ENCODE data around the gene HPS3.
"Not testable (repeated sequence)": the region's sequence is repeated elsewhere in the genome, so short reads cannot be mapped to it uniquely, and the experiment has no call there.

The HPS3 gene

DNA sequence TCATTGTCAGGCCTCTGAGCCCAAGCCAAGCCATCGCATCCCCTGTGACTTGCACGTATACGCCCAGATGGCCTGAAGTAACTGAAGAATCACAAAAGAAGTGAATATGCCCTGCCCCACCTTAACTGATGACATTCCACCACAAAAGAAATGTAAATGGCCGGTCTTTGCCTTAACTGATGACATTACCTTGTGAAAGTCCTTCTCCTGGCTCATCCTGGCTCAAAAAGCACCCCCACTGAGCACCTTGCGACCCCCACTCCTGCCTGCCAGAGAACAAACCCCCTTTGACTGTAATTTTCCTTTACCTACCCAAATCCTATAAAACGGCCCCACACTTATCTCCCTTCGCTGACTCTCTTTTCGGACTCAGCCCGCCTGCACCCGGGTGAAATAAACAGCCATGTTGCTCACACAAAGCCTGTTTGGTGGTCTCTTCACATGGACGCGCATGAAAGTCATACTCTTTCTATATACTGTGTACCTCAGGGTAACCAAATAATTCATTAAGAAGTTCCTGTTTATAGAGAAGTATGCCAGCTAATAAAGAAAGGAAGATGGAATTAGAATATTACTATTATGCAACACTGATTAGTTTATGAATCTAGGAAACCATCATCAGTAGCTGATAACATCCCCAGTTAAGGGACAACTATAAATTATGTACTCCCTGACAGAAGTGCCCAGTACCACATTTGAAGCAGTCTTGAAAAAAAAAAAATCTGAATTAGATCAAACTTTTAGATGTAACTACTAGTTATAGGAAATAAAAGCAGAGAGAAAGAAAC is 67.6 kb downstream of the HPS3 start:
- DNase-seq, result not testable (repeated sequence)

GRCh38 chr3:149197669-149198068 is 68.2 kb downstream of the HPS3 start:
- no peak for DNase-seq

DNA sequence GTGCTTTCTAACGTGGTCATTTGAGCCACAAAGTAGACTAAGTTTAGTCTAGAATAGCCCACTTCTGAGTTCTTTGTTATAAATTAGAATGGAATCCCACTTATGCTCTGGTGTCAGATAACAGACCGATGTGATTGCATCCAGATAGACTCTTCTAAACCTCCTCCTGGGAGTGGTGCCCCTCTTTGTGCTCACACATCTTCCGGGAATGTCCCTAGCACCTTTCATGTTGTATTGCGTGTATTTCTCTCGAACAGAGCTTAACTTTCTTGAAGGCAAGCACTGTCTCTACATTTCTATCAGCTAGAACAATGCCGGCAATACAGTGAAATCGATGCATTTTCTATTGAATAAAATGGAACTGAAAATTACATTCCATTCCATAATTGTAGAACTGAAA is 69.2 kb downstream of the HPS3 start:
- no peak for DNase-seq

DNA sequence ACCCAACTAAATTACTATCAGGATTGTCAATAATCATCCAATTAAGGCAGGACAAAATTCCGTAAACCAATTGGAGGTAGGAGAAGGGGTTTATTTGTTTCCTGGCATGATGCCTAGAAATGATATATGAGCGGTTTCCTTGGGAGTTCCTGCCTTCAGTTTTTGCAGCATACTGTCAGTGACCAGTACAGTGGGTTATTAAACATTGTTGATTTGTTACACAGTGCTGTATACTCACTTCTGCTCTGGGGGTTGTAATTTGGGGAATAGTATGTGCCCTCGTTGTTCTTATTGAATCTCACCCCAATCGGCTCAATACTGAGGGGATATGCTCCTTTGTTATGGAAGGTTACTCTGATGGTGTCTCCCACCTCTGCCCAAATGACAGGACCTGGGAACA is 70.0 kb downstream of the HPS3 start:
- DNase-seq, result no peak

DNA sequence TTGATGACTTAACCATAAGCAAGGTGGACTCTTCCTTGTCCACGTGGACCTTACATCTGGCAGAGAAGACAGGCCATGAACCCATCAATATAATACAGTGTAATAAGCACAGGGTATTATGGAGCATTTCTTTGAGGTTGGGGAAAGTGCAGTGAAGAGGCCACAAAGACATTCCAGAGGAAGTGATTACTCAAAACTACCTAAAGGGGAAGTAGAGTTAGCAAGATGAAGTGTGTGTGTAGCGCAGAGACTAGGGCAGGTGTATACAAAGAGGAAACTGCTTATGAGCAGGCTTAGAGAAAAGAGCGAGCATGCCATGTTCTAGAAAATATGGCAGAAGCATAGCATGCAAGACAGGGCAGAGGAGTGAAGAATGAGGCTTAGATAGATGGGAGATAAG is 74.3 kb downstream of the HPS3 start:
- DNase-seq, result no peak

DNA sequence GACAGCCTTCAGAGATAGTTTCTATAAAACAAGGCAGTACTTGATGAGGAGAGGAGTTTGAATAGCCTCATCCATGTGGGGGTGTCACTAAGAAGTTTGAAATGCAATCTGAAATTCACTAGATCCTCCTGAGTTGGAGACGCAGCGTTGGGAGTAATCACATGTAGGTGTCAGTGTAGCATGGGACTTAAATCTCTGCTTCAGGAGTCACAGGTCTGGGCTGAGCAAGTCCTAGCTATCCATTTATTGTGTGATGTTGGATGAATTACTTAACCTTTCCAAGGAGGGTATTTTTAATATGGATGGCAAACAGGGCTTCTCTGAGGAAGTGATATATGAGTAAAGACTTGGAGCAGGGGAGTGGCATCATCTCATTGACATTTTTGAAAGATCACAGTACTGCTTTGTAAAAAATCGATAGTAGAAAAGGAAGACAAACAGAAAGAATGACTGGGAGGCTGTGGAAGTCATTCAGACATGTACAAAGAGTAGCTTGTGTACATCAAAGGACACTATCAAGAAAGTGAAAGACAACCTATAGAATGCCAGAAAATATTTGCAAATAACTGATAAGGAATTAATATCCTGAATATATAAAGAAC is 75.1 kb downstream of the HPS3 start:
- DNase-seq, result no peak

GRCh38 chr3:149207475-149207874 is 78.0 kb downstream of the HPS3 start:
- no peak for DNase-seq

GRCh38 chr3:149209431-149209830 is 80.0 kb downstream of the HPS3 start:
- no peak for DNase-seq

DNA sequence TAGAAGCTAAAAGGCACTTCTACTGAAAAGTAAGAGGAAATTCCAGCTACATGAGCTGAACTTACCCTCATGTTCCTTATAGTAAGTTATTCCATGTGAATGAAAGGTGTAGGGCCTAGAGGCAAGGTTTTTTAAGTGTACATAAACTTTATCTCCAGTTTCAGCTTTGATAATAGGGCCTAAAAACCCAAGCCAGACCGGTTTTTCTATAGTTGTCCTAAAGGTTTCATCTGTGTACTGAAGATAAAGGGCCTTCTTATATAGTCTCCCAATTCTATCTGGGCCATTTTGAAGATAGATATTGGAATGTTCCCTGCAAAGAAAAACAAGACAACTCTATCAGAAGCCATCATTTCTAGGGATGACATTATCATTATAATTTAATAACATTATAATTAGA is 82.9 kb downstream of the HPS3 start:
- no peak for DNase-seq

DNA sequence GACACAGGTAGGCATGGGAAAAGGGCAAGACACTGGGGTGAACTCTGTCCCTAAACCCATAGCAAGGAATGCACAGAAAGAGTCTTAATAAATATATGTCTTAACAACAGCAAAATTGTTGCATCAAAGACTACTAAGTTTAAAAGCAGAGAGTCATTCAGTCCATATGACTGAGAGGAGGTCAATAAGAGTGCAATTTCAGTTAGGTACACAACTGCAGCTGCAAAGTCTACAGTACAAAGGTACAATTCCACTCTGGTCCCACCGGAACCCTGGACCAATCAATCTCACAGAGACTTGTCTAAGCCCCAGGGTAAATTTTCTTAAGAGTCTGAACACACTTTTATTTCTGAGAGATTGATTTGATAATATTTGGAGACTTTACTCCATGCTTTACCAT is 85.3 kb downstream of the HPS3 start:
- DNase-seq, result no peak

- DNase-seq, result no peak
These were observed 86.1 kb downstream of the HPS3 start for GRCh38 chr3:149215515-149215914.

DNA sequence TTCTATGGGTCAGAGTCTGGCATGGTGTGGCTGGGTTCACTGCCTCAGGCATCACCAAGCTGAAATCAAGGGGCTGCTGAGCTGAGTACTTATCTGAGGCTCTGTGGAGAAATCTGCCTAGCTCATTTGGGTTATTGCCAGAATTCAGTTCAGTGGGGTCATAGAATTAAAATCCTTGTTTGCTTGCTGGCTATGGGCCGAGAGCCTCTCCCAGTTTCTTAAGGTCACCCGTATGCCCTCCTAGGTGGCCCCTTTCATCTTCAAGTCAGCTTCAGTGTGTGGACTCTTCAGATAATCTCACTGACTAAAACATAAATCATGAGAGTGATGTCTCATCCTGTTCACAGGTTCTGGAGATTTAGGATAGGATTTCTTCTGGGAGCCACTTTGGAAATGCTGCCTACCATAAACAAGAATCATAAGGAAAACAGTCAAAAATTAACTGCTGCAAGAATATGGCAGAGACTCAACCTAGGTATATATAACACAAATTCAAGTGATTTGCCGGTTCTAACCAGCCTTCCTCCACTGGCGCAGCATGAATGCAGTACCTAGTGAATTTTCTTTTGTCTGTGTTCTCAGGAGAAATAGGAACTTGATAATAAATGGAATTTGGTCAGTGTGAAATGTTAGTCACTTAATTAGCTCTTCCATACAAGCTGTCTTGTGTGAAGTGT is 86.9 kb downstream of the HPS3 start:
- no peak for DNase-seq

- no peak for DNase-seq
These were observed 87.9 kb downstream of the HPS3 start for GRCh38 chr3:149217347-149217746.

DNA sequence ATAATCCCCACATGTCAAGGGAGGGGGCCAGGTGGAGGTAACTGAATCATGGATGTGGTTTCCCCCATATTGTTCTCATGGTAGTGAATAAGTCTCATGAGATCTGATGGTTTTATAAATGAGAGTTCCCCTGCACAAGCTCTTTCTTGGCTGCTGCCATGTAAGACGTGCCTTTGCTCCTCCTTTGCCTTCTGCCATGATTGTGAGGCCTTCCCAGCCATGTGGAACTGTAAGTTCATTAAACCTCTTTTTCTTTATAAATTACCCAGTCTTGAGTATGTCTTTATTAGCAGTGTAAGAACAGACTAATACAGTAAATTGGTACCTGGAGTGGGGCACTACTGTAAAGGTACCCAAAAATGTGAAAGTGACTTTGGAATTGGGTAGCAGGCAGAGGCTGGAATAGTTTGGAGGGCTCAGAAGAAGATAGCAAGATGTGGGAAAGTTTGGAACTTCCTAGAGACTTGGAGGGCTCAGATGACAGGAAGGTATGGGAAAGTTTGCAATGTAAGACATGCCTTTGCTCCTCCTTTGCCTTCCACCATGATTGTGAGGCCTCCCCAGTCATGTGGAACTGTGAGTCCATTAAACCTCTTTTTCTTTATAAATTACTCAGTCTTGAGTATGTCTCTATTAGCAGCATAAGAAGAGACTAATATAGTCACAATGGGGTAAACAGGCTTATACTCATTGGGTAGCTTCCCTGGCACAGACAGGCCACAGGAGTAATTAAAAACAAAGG is 90.1 kb downstream of the HPS3 start:
- not testable (repeated sequence) for DNase-seq

DNA sequence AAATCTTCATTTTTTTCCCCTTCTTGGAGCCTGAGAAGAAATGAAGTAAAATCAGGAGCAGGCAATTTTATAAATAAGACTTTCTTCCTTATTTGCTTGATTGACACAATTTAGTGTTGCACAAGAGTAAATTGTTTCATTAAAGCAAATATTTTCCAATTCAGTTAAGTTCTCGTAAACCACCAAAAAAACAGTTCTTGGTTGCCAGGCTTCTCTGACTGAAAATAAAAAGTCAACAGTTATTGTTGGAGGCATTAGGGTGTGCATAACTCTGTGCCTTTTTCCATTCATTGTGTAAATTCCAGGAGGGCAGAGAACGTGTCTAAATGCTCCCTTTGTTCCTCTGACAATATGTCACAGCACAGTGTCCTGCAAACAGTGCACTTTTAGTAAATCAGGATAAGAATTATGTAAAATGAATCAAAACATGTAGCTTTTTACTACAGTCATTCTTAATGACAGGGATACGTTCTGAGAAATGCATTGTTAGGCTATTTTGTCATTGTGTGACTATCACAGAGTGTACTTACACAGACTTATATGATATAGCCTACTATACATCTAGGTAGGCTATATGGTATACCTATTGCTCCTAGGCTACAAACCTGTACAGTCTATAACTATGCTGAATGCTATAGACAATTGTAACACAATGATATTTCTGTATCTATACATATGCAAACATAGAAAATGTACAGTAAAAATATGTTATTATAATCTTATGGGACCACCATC is 92.5 kb downstream of the HPS3 start, which contains the start of gene CP:
Gene CP (minus strand): TSS at position 47 of the 735 bp plus-strand sequence. CDS start 37 bp downstream, at position 10.
- no peak for DNase-seq

Data from NCI-H187 treated with DMSO at 0.1 percent for 48 hours (cell line).